NCI-H2196 treated with DMSO at 0.1 percent for 48 hours (cell line): ENCODE measurements around the gene C19orf44.
A peak's percentile ranks its signal among the peaks of the same experiment; 100 is the strongest.
"Not testable (repeated sequence)": the region's sequence is repeated elsewhere in the genome, so short reads cannot be mapped to it uniquely, and the experiment has no call there.

Source experiments
- DNase-seq: peaks from one replicate; lab custom pipeline; 2025; ENCODE audit not compliant: unreplicated experiment; lab: John Stamatoyannopoulos, UW

C19orf44 gene

DNA sequence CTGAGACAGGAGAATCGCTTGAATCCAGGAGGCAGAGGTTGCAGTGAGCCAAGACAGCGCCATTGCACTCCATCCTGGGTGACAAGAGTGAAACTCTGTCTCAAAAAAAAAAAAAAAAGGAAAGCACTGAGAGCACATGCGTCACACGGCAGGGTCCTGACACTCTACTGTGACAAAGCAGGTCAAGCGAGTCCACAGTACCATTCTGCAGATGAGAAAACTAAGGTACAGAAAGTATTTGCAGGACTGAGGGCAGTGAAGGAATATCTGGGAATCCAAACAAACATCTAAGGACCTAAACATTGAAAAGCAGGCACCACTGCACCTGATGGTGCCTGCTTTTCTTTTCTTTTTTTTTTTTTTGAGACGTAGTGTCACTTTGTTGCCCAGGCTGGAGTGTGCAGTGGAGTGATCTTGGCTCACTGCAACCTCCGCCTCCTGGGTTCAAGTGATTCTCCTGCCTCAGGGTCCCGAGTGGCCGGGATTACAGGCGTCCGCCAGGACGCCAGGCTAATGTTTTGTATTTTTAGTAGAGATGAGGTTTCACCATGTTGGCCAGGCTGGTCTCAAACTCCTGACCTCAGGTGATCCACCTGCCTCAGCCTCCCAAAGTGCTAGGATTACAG lies 29.3 kb upstream of the C19orf44 start:
- not testable (repeated sequence) for DNase-seq

DNA sequence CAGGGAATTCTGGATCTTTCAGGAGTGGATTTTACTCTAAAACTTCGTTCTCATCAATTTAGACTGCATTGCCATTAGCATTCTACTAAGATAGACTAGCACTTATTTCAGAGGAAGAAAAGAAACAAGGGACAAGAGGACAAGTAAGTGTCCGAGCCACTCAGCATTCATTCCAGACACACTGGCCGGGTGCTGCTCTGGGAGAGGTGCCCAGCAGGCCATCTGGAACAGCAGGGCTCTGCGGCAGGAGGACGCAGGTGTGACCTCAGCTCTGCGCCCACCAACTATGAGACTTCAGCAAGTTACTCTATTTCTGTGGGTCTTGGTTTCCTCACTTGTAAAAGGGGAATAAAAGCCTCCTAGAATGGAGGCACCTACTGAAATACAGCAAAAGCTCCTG lies 28.6 kb upstream of the C19orf44 start:
- DNase-seq, result no peak

DNA sequence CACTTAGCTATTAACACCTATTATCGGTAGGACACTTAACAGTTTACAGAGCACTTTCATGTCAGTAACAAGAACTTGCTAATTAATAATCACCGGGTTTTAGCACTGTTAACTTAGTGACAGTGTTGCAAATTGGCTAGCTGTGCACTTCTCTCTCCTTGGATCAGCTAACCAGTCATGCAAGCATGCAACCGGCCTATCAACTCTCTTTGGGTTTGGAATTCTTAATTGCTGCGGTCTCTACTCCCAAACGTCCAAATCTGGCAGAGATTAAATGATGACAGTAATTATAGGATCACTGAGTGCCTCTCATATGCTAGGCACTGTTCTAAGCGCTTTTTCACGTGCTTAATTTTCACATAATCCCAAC lies 25.7 kb upstream of the C19orf44 start:
- DNase-seq, result no peak

DNA sequence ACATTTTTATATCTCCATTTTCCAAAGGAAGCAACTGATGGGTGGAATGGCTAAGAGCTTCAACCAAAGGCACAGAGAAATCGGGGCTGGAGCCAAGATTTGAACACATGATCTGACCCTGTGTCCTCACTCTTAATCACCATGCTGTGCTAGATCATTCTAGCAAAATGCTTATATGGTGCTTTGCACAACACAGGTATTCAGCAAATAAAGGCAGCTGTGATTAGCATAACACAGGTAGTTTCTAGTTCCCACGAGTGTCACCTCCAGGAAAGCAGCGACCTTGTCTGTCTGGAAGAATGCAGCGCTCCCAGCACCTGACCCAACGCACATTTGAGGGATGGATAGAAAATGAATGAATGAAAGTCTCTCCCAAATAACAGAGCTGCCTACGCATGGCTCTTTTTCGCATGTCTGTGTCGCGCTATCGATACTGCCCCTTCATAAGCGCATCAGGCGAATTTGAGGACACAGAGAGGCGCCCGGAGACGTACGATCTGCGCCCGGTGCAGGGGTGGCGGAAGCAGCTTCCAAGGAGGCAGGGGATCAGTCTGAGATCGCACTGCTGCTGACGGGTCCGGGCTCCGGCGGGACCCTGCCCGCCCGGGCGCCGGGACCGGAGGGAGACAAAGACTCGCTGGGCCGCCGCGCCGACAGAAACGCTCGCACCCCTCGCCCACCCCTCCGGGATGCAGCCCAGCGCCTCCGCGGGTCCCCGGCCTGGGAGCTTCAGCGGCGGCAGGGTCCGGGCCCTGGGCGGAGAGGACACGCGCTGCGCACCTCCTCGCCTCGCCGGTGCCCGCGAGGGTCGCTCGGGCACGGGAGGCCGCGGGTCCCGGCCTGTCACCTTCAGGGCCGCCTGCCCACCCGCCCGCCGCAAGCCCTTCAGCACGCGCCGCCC lies 25.0 kb upstream of the C19orf44 start:
- no peak for DNase-seq

DNA sequence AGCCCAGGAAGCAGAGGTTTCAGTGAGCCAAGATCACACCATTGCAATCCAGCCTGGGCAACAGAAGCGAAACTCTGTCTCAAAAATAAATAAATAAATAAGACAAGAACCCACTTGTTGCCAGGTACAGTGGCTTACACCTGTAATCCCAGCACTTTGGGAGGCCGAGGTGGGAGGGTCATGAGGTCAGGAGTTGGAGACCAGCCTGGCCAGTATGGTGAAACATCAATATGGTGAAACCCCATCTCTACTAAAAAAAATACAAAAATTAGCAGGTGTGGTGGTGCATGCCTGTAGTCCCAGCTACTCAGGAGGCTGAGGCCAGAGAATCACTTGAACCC lies 23.7 kb upstream of the C19orf44 start:
- not testable (repeated sequence) for DNase-seq

DNA sequence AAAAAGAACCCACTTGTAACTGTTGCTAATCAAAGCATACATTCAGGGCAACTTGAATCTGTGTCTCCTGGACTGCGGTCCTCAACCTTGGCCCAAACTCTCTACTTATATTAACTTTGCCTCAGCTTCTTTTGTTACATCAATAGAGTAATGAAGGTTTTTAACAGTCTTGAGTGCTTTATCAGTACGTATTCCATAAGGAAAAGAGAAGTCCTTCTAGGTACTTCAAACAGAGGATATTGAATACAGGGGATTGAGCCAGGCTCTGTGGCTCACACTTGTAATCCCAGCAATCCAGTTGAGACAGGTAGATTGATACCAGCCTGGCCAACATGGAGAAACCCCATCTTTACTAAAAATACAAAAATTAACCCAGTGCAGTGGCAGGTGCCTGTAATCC lies 23.2 kb upstream of the C19orf44 start:
- no peak for DNase-seq

DNA sequence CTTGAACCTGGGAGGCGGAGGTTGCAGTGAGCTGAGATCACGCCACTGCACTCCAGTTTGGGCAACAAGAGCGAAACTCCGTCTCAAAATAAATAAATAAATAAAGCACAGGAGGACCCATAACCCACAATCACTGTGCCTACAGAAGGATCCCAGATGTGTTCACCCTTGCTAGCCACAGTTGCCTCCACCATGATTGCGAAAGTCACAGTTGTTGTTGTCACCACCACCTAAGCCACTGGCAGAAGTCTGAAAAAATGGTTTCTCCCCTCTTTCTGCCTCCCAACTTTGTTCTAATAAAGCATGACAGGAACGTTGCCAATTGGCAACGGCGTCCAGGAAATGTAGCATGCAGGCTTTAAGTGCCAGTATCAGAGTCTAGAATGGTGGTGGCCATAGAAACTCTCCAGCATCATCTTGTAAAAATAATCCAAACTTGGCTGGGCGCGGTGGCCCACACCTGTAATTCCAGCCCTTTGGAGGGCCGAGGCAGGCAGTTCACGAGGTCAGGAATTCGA lies 22.3 kb upstream of the C19orf44 start:
- peak; percentile 58 for DNase-seq

DNA sequence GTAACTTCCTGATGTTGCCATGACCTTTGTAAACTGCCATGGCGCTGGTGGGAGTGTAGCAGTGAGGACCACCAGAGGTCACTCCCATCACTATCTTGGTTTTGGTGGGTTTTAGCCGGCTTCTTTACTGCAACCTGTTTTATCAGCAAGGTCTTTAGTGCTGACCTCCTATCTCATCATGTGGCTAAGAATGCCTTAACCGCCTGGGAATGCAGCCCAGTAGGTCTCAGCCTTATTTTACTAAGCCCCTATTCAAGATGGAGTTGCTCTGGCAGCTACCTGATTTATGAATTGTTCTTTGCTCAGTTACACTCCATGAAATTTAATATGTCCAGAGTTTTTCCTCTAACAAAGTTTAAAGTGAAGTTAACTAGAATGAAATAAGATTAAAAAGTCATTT lies 19.8 kb upstream of the C19orf44 start:
- DNase-seq, result no peak

DNA sequence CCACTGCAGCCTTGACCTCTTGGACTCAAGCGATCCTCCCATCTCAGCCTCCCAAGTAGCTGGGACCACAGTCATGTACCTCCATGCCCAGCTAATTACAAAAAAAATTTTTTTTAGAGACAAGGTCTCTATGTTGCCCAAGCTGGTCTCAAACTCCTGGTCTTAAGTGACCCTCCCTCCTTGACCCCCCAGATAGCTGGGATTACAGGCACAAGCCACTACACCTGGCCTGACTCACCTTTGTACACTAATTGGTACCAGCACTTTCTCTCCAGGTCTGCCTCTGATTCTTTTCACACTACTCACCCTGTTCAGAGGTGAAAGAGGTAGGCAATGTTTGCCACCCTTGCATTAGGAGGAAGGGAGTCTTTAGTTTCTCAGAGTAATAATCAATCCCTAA lies 18.9 kb upstream of the C19orf44 start:
- DNase-seq, result no peak

DNA sequence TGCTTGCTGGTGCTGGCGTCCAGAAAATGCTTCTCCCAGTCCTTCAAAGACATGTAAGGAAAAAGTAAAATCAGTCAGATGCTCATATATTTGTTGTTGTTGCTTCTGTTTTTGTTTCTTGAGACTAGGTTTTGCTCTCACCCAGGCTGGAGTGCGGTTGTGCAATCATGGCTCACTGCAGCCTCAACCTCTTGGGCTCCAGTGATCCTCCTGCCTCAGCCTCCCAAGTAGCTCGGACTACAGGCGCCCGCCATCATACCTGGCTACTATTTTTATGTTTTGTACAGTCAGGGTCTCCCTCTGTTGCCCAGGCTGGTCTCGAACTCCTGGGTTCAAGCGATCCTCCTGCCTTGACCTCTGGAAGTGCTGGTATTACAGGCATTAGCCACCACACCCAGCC lies 13.4 kb upstream of the C19orf44 start:
- DNase-seq, result no peak

DNA sequence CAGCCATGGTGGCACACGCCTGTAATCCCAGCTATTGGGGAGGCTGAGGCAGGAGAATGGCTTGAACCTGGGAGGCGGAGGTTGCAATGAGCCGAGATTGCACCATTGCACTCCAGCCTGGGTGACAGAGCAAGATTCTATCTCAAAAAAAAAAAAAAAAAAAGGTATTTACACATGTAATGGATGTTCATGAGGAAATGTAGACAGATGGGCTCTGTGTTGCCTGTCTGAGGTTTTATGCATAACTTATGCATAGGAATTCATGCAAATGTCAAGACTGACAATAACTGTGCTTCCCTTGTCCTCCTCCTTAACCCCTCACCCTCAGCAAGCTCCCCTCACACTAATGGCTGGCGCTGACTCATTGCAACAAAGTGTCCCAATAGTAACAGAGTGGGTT lies 9.7 kb upstream of the C19orf44 start:
- not testable (repeated sequence) for DNase-seq

DNA sequence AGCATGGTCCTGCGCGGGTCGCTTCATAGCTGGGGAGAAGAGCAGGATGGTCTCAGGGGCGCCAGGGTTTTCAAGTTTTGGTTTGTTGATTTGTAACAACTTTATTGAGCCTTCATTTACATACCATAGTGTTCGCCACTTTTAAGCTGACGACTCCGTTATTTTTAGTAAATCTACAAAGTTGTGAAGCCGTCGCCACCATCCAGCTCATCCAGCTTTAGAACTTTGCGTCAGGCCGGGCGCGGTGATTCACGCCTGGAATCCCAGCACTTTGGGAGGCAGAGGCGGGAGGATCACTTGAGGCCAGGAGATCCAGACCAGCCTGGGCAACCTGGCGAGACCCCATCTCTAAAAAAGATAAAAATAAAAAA lies 404 bp downstream of the C19orf44 start:
- no peak for DNase-seq

DNA sequence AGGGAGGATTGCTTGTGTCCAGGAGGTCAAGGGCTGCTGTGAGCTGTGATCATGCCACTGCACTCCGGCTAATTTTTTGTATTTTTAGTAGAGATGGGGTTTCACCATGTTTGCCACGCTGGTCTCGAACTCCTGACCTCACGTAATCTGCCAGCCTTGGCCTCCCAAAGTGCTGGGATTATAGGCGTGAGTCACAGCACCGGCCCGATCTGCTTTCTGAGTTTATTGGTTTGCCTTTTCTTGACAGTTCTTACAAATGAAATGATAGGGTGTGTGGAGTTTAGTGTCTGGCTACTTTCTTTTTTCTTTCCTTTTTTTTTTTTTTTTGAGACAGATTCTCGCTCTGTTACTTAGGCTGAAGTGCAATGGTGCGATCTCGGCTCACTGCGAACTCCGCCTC lies 848 bp downstream of the C19orf44 start:
- no peak for DNase-seq

DNA sequence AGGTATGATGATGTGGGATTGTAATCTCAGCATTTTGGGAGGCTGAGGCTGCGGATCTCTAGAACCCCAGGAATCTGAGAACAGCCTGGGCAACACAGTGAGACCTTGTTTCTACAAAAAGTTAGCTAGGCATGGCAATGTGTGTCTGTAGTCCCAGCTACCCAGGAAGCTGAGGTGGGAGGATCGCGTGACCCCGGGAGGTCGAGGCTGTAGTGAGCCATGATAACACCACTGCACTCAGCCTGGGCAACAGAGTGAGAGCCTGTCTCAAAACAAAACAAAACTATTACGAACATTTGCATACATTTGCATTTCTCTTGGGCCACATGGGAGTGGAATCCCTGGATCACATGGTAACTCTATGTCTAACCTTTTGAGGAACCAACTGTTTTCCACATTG lies 1.6 kb downstream of the C19orf44 start:
- no peak for DNase-seq

DNA sequence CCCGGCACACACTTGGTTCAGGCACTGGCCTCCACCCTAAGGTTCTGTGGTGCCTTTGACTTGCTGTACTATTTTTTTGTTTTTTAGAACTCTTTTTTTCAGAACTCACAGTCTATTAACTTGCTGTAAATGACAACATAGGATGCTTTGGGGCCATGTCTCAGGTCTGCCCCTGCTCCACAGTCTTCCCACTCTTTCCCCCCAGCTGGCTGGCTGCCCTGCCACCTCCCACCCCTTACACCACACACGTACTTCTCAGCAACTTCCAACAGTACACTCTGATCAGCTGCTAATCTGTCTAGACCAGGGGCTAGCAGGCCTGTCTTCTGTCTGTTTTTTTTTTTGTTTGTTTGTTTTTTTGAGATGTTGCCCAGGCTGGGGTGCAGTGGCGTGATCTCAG lies 8.1 kb downstream of the C19orf44 start:
- DNase-seq, result no peak

DNA sequence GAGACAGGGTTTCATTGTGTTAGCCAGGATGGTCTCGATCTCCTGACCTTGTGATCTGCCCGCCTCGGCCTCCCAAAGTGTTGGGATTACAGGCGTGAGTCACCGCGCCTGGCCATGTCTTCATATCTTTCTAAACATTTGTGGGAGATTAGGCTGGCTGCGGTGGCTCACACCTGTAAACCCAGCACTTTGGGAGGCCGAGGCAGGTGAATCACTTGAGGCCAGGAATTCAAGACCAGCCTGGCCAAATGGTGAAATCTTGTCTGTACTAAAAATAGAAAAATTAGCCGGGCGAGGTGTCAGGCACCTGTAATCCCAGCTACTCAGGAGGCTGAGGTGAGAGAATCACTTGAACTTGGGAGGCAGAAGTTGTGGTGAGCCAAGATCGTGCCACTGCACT lies 10.0 kb downstream of the C19orf44 start:
- DNase-seq, result not testable (repeated sequence)

DNA sequence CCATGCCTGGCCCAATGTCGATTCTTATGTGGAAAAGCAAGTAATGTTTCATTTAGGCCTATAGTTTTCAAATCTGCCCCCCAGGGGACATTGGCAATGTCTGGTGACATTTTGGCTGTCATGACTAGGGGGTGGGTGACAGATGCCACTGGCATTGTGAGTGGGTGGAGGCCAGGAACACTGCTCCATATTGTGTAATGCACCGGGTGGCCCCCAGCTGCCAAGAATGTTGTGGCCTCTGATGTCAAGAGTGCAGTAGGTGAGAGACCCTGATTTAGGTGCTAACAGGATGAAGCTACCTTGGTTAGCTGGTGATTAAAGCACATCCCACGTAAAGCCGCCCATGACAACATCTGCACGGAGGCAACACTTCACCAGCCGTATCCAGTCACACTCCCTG lies 10.8 kb downstream of the C19orf44 start:
- DNase-seq, result no peak

DNA sequence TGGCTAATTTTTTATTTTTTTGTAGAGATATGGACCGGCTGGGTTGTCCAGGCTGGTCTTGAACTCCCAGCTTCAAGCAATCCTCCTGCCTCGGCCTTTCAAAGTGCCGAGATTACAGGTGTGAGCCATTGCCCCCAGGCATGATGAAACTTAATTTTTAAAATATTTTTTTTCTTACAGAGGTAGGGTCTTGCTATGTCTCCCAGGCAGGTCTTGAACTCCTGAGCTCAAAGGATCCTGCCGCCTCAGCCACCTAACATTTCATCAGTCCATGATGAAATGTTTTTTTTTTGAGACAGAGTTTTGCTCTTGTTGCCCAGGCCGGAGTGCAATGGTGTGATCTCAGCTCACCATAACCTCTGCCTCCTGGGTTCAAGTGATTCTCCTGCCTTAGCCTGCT lies 12.4 kb downstream of the C19orf44 start:
- no peak for DNase-seq

DNA sequence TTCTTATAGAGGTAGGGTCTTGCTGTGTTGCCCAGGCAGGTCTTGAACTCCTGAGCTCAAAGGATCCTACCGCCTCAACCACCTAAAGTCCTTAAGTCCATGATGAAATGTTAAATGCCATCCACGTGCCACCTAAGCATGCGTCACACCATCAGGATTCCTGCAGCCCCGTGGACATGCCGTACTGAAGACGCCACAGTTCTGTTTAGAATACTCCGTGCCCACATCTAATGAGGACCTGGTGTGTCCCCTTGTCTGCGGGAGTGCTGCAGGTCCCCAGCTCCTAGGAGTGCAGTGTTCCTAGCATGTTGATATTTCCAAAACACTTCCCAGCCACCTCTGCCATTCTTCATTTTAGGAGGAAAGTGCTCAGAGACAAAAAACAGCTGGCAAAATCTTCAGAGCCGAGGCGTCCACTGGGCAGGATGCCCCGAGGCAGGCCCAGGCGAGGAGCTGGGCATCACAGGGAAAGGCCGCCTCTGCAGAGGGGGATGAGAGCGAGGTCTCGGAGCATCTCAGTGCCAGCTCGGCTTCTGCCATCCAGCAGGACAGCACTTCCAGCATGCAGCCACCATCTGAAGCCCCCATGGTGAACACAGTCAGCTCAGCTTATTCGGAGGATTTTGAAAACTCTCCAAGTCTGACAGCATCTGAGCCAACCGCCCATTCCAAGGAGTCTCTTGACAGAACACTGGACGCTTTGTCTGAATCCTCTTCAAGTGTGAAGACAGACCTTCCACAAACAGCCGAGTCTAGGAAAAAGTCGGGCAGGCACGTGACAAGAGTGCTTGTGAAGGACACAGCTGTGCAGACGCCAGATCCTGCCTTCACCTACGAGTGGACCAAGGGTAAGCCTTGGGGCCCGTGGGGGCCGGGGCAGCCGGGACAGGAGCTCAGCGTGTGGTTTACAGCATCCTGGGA lies 13.2 kb downstream of the C19orf44 start:
- DNase-seq, result no peak

DNA sequence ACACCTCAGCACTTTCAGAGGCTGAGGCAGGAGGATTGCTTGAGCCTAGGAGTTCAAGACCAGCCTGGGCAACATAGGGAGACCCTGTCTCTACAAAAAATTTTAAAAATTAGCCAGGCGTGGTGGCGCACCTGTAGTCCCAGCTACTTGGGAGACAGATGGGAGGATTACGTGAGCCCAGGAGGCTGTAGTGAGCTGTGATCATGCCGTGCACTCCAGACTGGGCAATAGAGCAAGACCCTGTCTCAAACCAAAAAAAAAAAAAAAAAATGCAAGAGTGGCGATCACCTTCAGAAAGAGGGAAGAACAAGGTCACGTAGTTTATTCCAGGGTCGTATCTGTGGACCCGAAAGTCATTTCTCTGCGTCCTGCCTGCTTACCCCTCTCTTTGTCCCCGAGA lies 16.4 kb downstream of the C19orf44 start:
- DNase-seq, result not testable (repeated sequence)

DNA sequence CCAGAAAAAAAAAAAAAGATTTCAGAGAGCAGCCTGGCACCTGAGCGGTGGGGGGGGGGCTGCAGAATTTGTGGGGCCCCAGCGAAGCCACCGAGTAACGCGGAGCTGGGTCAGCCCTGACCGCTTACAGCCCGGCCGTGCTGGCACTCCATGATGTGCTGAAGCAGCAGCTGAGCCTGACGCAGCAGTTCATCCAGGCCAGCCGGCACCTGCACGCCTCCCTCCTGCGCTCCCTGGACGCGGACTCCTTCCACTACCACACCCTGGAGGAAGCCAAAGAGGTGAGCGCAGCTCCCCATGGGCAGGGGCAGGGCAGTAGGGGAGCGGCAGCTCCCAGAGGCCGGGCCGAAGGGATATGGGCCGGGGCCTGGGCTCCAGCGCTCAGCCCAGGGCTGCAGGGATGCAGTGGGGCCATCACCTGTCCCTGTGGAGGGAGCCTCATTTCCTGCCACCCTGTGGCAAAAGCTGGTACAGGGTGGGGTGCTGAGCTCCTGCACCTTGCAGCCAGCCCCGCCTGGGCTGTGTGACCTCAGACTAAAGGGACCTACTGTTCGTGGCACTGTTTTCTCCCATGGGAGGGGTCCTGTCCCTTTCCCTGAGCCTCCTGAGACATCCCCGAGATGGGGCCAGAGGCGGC lies 18.3 kb downstream of the C19orf44 start:
- DNase-seq, result no peak
